Common myeloid progenitor, CD34-positive (primary cell): ENCODE data around the gene NOC4L.

Experiments used
- CTCF ChIA-PET: fragments of 350-600 bp; sonication (Branson Sonifier 250); formaldehyde crosslinking; loops from one replicate; lab custom pipeline; 2021; ENCODE audit warnings: antibody characterized with exemption; lab: Charles Lee
- POLR2A ChIA-PET: fragments of 350-600 bp; sonication (Branson Sonifier 250); formaldehyde crosslinking; loops from one replicate; lab custom pipeline; 2021; ENCODE audit warnings: antibody characterized with exemption; lab: Charles Lee
- DNase-seq, 3 donors: peaks; one replicate each; pipeline versions ENCODE4 v3.0.0 to v3.0.0-alpha.2; 2013
- H3K27ac ChIP-seq, 2 experiments: 1 replicate in 1 of 2; 2 replicates in 1 of 2; pipeline ENCODE4 v1.7.0; 2013; ENCODE audit warnings: inconsistent platforms in 2 of 2, low read length in 2 of 2, mild to moderate bottlenecking in 2 of 2, low read depth in 1 of 2, moderate library complexity in 1 of 2; ENCODE audit not compliant: severe bottlenecking in 2 of 2, insufficient read depth in 1 of 2, poor library complexity in 1 of 2
- H3K27me3 ChIP-seq, 5 experiments: replicated peaks in 2 of 5; 1 replicate in 3 of 5; 2 replicates in 2 of 5; pipeline versions ENCODE4 v1.6.1 to v1.7.0; 2013; ENCODE audit warnings: low read length in 4 of 5, mild to moderate bottlenecking in 2 of 5, moderate library complexity in 2 of 5, inconsistent platforms in 1 of 5; ENCODE audit not compliant: insufficient read depth in 5 of 5, control insufficient read depth in 4 of 5
- H3K36me3 ChIP-seq, 4 experiments: 1 replicate in 2 of 4; 2 replicates in 2 of 4; pipeline versions ENCODE4 v1.6.1 to v1.7.0; 2013; ENCODE audit warnings: low read length in 3 of 4, control low read depth in 1 of 4, mild to moderate bottlenecking in 1 of 4; ENCODE audit not compliant: control insufficient read depth in 4 of 4, insufficient read depth in 4 of 4
- H3K4me1 ChIP-seq, 4 experiments: 1 replicate in 3 of 4; 2 replicates in 1 of 4; pipeline versions ENCODE4 v1.6.1 to v1.7.1; 2013; ENCODE audit warnings: low read length in 3 of 4, mild to moderate bottlenecking in 3 of 4, control low read depth in 1 of 4, inconsistent platforms in 1 of 4, moderate library complexity in 1 of 4; ENCODE audit not compliant: control insufficient read depth in 4 of 4, insufficient read depth in 4 of 4; ENCODE audit errors: control extremely low read depth in 1 of 4
- H3K4me3 ChIP-seq, 7 experiments: 1 replicate in 4 of 7; 2 replicates in 3 of 7; pipeline versions ENCODE4 v1.5.1 to v1.7.0; 2013; ENCODE audit warnings: mild to moderate bottlenecking in 7 of 7, low read length in 6 of 7, moderate library complexity in 6 of 7, inconsistent platforms in 2 of 7, low read depth in 2 of 7, control low read depth in 1 of 7; ENCODE audit not compliant: insufficient read depth in 4 of 7, control insufficient read depth in 1 of 7; ENCODE audit errors: extremely low read depth in 1 of 7
- H3K9me3 ChIP-seq, 5 experiments: 1 replicate in 4 of 5; 2 replicates in 1 of 5; pipeline versions ENCODE4 v1.6.1 to v1.7.1; 2013; ENCODE audit warnings: low read length in 4 of 5, mild to moderate bottlenecking in 2 of 5, inconsistent platforms in 1 of 5, low read depth in 1 of 5, moderate library complexity in 1 of 5; ENCODE audit not compliant: control insufficient read depth in 4 of 5, insufficient read depth in 2 of 5; ENCODE audit errors: control extremely low read depth in 1 of 5
- WGBS: methylation state at CpG from one replicate; pipeline ENCODE4 v1.1.5; 2013; ENCODE audit not compliant: insufficient coverage; 5-methylcytosine and 5-hydroxymethylcytosine counted together

The NOC4L gene

GRCh38 chr12:132124766-132125425 is 19.4 kb upstream of the NOC4L start:
- Histone ChIP-seq H3K4me1 (no peaks in the 10 kb centered on the region), H3K4me3 (no peak overlapping the region), H3K27me3 (no peaks in the 10 kb centered on the region), H3K27ac (no peak overlapping the region), H3K9me3 (peaks cover 1 to 30% (median 8%) of the 10 kb centered on the region in 5 experiments), H3K36me3 (peaks cover 12 to 80% (median 57%) of the 10 kb centered on the region in 4 experiments)
- DNase-seq, result peak; percentile 47 to 71 (median 59)
- ChIA-PET POLR2A (no interaction called here), CTCF (interaction anchor here (1.0 kb wide), 1 partner anchor 17 kb away, joined by 3 read pairs; no protein-coding TSS in a partner anchor)
- WGBS, result 88% methylated on average over 13 of the region's 19 CpGs

DNA sequence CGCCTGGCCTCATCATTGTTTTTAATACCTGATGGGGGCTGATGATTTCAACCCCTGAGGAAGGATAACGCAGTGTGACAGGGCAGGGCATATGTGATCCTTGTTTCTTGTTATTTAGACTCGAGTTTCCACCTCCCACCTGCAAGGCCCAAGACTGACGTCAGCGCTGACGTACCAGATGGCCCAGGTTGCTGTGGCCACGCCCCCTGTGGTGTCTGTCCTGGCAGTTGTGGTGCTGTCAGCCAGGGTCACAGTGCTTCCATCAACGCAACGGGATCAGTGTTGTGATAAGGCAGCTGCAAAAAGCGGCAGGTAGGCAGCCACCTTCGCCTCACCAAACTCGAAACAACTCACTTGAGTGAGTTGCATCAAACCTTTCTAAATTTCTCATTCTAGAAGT is 18.5 kb upstream of the NOC4L start:
- H3K4me1 ChIP-seq, result no peaks in the 10 kb centered on the region
- H3K27ac ChIP-seq, result no peak overlapping the region
- no peak for DNase-seq
- H3K9me3 ChIP-seq, result peaks cover 1 to 37% (median 8%) of the 10 kb centered on the region in 5 experiments
- H3K27me3 ChIP-seq, result no peaks in the 10 kb centered on the region
- peaks cover 10 to 76% (median 54%) of the 10 kb centered on the region in 4 experiments for H3K36me3 ChIP-seq
- ChIA-PET CTCF (no interaction called here), POLR2A (no interaction called here)
- WGBS, result 95% methylated on average over 9 of the region's 12 CpGs
- no peak overlapping the region for H3K4me3 ChIP-seq

GRCh38 chr12:132127041-132127440 is 17.2 kb upstream of the NOC4L start:
- peaks cover 1 to 38% (median 10%) of the 10 kb centered on the region in 5 experiments for H3K9me3 ChIP-seq
- 96% methylated on average over 6 of the region's 8 CpGs for WGBS
- no peaks in the 10 kb centered on the region for H3K27me3 ChIP-seq
- peaks cover 10 to 64% (median 48%) of the 10 kb centered on the region in 4 experiments for H3K36me3 ChIP-seq
- ChIA-PET POLR2A (no interaction called here), CTCF (no interaction called here)
- DNase-seq, result no peak
- H3K27ac ChIP-seq, result no peak overlapping the region
- H3K4me3 ChIP-seq, result no peak overlapping the region
- H3K4me1 ChIP-seq, result no peaks in the 10 kb centered on the region

DNA sequence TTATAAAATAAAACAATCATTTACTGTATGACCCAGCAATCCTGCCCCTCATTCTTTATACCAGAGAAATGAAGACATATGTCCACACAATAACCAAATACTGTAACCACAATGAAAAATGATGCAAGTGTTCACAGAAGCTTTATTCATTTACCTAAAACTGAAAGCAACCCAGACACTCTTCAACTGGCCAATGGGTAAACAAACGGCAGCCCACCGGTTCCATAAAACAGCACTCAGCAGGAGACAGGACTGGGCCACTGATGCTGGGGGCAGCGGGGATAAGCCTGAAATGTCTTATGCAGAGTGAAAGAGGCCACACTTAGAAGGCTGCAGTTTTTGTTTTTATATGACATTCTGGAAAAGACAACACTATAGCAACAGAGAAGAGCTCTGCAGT is 15.2 kb upstream of the NOC4L start:
- Histone ChIP-seq H3K27ac (no peak overlapping the region), H3K27me3 (no peaks in the 10 kb centered on the region), H3K36me3 (peaks cover 10 to 54% (median 39%) of the 10 kb centered on the region in 4 experiments), H3K4me1 (no peaks in the 10 kb centered on the region), H3K9me3 (peaks cover 1 to 38% (median 10%) of the 10 kb centered on the region in 5 experiments), H3K4me3 (no peak overlapping the region)
- ChIA-PET CTCF (no interaction called here), POLR2A (no interaction called here)
- 100% methylated on average over 2 of the region's 3 CpGs for WGBS
- DNase-seq, result no peak

- CTCF ChIA-PET, result no interaction called here
- Histone ChIP-seq H3K9me3 (peaks cover 1 to 38% (median 10%) of the 10 kb centered on the region in 5 experiments), H3K27ac (no peak overlapping the region), H3K4me3 (no peak overlapping the region), H3K4me1 (no peaks in the 10 kb centered on the region), H3K36me3 (peaks cover 10 to 40% (median 29%) of the 10 kb centered on the region in 4 experiments), H3K27me3 (no peaks in the 10 kb centered on the region)
- POLR2A ChIA-PET, result no interaction called here
- DNase-seq, result no peak
- WGBS, result over 99% methylated on average over 12 of the region's 14 CpGs
Observed at GRCh38 chr12:132130690-132131089, 13.6 kb upstream of the NOC4L start.

GRCh38 chr12:132131229-132131628 is 13.0 kb upstream of the NOC4L start:
- Histone ChIP-seq H3K27ac (no peak overlapping the region), H3K4me3 (no peak overlapping the region), H3K27me3 (no peaks in the 10 kb centered on the region), H3K36me3 (peaks cover 8 to 35% (median 26%) of the 10 kb centered on the region in 4 experiments), H3K4me1 (no peaks in the 10 kb centered on the region), H3K9me3 (peaks cover 1 to 38% (median 10%) of the 10 kb centered on the region in 5 experiments)
- ChIA-PET POLR2A (no interaction called here), CTCF (no interaction called here)
- WGBS, result 98% methylated on average over 14 of the region's 14 CpGs
- DNase-seq, result no peak

DNA sequence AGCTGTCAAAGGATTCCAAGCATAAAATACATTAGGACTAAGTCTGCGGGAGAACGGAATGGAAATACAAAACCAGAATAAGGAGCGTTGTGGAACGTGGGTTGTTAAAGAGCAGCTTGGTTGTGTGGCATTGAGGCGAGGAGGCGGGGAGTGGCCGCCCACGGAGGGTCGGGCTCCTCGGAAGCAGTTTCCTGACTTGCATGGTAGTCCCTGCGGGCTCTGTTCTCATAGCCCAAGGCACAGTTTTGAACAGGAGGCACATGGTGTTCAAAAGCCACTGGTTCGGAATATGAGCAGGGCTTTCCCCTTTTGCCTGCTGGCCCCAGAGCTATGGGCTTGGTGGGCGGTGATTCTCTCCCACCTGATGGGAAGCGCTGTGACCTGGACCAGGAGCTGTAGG is 12.3 kb upstream of the NOC4L start:
- peaks cover 8 to 27% (median 19%) of the 10 kb centered on the region in 4 experiments for H3K36me3 ChIP-seq
- no peak overlapping the region for H3K27ac ChIP-seq
- no peak overlapping the region for H3K4me3 ChIP-seq
- no peaks in the 10 kb centered on the region for H3K4me1 ChIP-seq
- peaks cover 1 to 33% (median 8%) of the 10 kb centered on the region in 5 experiments for H3K9me3 ChIP-seq
- H3K27me3 ChIP-seq, result no peaks in the 10 kb centered on the region
- ChIA-PET CTCF (no interaction called here), POLR2A (interaction anchor here (0.6 kb wide), 1 partner anchor 106 kb away, joined by 5 read pairs; no protein-coding TSS in a partner anchor)
- 97% methylated on average over 12 of the region's 14 CpGs for WGBS
- DNase-seq, result no peak
